Motor neuron (in vitro differentiated cells): ENCODE results near the gene STAT2. TPM values are rescaled to one million over a fixed set of nuclear protein-coding genes. Genes with fewer than 3 reads are reported as not detected.
A peak's percentile ranks its signal among the peaks of the same experiment; 100 is the strongest.

Source experiments
- ATAC-seq, 8 experiments: fragments of 200-7000 bp; cut with Tn5 transposase; replicated peaks in 6 of 8; 2 replicates each; pipeline ENCODE4 v1.8.0; 2021; ENCODE audit warnings: mild to moderate bottlenecking in 8 of 8, moderate library complexity in 8 of 8
- H3K27ac ChIP-seq, 2 donors: fragments of 250-450 bp; sonication (Bioruptor Pico); 2 replicates each; pipeline ENCODE4 v1.9.0; 2021; ENCODE audit warnings: antibody characterized with exemption in 2 of 2, mild to moderate bottlenecking in 2 of 2, moderate library complexity in 1 of 2
- H3K4me1 ChIP-seq, 2 donors: fragments of 250-450 bp; sonication (Bioruptor Pico); replicated peaks in 1 of 2; 2 replicates each; pipeline ENCODE4 v1.6.1; 2021; ENCODE audit warnings: antibody characterized with exemption in 2 of 2, mild to moderate bottlenecking in 2 of 2, moderate library complexity in 1 of 2
- H3K4me3 ChIP-seq, 5 donors: fragments of 250-450 bp; sonication (Bioruptor Pico); 2 replicates each; pipeline ENCODE4 v1.9.0; 2021; ENCODE audit warnings: antibody characterized with exemption in 5 of 5, mild to moderate bottlenecking in 5 of 5, moderate library complexity in 4 of 5
- WGBS, 10 experiments: fragments of 450-650 bp; shearing (Covaris generic); methylation state at CpG; one replicate each; pipeline ENCODE4 v1.0.0; 2022; 5-methylcytosine and 5-hydroxymethylcytosine counted together
- in situ Hi-C, 9 experiments: fragments of 400-800 bp; cut with MboI; loops; one replicate each; pipeline ENCODE4 v1.15.0; 2021; ENCODE audit warnings: low sequenced_read_pairs in 9 of 9, low pct_unique_long_range_greater_than_20kb in 2 of 9; ENCODE audit not compliant: unreplicated experiment in 9 of 9
- total RNA-seq, 8 experiments: library from RNA; unstranded; fragments of 300-600 nt; gene quantifications; 2 replicates each; pipeline versions ENCODE4 v1.2.3 to v1.2.4, GENCODE V29; 2022

Gene STAT2
- total RNA-seq, 8 experiments from 2014 or later: 26.5 to 458 (median 72.4) TPM

- in situ Hi-C loops: no loop called here
- Histone ChIP-seq H3K27ac (no peak overlapping the region), H3K4me3 (no peak overlapping the region), H3K4me1 (peaks cover 0 to 8% of the 10 kb centered on the region in 2 donors)
- 50 to 100% (median 94%) methylated on average over 1 to 11 of the region's 12 CpGs; no CpG with 5 or more reads in 1 of the 10 experiments for WGBS, 10 experiments
- ATAC-seq: no peak
Observed at GRCh38 chr12:56311003-56311402, 48.9 kb downstream of the STAT2 start.

DNA sequence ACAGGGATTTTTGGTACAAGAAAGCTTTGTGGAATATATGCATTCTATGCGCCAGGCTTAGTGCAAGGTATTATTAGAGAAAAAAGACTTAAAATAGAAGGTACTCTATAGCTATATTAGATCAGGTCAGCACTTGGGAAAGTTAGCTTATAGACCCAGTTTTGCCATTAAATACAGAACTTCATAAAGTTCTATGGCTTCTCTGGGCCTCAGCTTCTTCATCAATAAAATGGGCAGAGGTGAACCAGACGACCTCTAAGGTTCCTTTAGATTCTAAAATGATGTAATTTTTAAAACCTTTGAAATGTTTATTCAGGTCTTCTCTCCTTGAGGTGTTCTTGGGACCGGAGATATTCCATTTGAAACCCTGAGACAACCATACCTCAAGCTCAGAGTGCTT is 51.2 kb downstream of the STAT2 start:
- H3K27ac ChIP-seq: no peak overlapping the region
- 70 to 100% (median 92%) methylated on average over 2 to 3 of the region's 3 CpGs for WGBS, 10 experiments
- in situ Hi-C loops: no loop called here
- ATAC-seq: no peak
- no peak overlapping the region for H3K4me3 ChIP-seq
- no peaks in the 10 kb centered on the region for H3K4me1 ChIP-seq

- 83 to 100% (median 100%) methylated on average over 1 to 7 of the region's 7 CpGs; no CpG with 5 or more reads in 2 of the 10 experiments for WGBS, 10 experiments
- no peak overlapping the region for H3K27ac ChIP-seq
- no peaks in the 10 kb centered on the region for H3K4me1 ChIP-seq
- in situ Hi-C loops: no loop called here
- ATAC-seq: no peak
- no peak overlapping the region for H3K4me3 ChIP-seq
Observed at GRCh38 chr12:56307221-56307965, 52.5 kb downstream of the STAT2 start.

DNA sequence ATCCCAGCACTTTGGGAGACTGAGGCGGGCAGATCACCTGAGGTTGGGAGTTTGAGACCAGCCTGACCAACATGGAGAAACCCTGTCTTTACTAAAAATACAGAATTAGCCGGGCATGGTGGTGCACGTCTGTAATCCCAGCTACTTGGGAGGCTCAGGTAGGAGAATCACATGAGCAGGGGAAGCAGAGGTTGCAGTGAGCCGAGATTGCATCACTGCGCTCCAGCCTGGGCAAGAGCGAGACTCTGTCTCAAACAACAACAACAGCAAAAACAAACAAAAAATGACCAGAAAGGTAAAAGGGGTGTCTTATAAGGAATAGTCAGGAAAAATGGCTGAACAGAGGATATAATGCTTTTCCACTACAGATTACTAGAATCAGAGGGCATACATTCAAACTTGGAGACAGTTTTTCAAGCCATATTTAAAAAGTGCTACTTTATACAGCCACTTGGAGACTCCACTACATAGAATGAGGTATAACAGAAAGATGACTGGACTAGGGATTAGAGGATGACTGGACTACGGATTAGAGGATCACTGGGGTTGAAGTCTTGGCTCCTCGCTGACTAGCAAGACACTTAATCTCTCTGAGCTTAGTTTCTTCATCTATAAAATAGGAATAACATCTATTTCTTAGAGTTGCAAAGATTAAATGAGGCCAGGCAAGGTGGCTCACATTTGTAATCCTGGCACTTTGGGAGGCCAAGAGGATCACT is 54.9 kb downstream of the STAT2 start:
- WGBS, 10 experiments: 94 to 100% (median 98%) methylated on average over 2 to 5 of the region's 8 CpGs; no CpG with 5 or more reads in 3 of the 10 experiments
- in situ Hi-C loops: no loop called here
- ATAC-seq: no peak
- H3K4me3 ChIP-seq: no peak overlapping the region
- peaks cover 8 to 9% of the 10 kb centered on the region in 2 donors for H3K4me1 ChIP-seq
- no peak overlapping the region for H3K27ac ChIP-seq

DNA sequence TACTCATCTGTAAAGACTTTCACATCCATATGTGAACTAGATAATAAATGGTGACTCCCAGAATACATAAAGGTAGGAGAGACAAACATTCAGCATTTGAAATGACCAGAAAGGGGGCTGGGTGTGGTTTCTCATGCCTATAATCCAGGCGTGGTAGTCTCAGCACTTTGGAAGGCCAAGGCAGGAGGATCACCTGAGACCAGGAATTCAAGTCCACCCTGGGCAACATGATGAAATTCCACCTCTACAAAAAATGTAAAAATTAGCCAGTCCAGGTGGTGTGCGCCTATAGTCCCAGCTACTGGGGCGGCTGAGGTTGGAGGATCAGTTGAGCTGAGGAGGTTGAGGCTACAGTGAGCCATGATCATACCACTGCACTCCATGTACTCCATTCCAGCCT is 55.6 kb downstream of the STAT2 start:
- ATAC-seq: no peak
- no peak overlapping the region for H3K27ac ChIP-seq
- H3K4me3 ChIP-seq: no peak overlapping the region
- peaks cover 9% of the 10 kb centered on the region in 2 donors for H3K4me1 ChIP-seq
- in situ Hi-C loops: no loop called here
- 60 to 100% (median 83%) methylated on average over 1 to 2 of the region's 3 CpGs; no CpG with 5 or more reads in 5 of the 10 experiments for WGBS, 10 experiments

DNA sequence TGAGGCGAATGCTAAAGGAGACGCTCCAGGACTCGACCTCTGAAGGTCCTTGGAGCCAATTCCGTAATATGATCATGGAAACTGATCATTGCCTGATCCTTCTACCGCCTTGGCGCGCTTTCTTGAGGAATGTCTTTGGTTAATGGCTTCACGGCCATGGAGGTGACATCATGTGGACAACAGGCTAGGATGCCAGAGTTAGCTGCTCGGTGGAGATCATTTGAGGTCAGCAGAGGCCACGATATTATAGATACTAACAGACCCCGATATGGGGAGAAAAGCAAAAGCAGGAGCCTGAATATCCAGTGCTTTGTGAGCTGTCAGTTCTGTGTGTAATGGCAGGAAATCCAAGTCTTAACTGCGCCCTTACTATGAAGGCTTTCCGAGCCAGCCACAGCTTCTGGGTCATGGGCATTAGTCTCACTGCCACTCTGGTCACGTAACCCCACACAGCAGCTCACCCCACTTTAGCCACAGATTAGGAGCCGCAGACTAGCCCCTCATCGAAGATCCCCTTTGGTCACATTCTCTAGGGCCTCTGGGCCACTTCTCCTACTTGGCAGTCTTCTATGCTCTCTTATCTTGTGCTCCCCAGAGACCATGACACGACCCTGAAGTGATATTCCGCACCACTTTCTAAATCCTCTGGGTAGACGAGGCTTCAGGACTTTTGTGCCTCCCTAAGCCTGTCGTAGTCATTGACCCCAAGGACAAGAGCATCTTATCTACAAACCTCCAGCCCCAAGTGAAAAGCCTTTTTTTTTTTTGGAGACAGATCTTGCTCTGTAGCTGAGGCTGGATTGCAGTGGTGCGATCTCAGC is 59.1 kb downstream of the STAT2 start:
- peak overlapping the region; percentile 62 to 84 for H3K27ac ChIP-seq
- in situ Hi-C loops: no loop called here
- H3K4me3 ChIP-seq: peak overlapping the region; percentile 61 to 90 (median 66)
- H3K4me1 ChIP-seq: peaks cover 17 to 20% of the 10 kb centered on the region in 2 donors
- 0 to 100% (median 40%) methylated on average over 1 to 13 of the region's 21 CpGs; no CpG with 5 or more reads in 2 of the 10 experiments for WGBS, 10 experiments
- peak; percentile 8 to 33 (median 16) for ATAC-seq

DNA sequence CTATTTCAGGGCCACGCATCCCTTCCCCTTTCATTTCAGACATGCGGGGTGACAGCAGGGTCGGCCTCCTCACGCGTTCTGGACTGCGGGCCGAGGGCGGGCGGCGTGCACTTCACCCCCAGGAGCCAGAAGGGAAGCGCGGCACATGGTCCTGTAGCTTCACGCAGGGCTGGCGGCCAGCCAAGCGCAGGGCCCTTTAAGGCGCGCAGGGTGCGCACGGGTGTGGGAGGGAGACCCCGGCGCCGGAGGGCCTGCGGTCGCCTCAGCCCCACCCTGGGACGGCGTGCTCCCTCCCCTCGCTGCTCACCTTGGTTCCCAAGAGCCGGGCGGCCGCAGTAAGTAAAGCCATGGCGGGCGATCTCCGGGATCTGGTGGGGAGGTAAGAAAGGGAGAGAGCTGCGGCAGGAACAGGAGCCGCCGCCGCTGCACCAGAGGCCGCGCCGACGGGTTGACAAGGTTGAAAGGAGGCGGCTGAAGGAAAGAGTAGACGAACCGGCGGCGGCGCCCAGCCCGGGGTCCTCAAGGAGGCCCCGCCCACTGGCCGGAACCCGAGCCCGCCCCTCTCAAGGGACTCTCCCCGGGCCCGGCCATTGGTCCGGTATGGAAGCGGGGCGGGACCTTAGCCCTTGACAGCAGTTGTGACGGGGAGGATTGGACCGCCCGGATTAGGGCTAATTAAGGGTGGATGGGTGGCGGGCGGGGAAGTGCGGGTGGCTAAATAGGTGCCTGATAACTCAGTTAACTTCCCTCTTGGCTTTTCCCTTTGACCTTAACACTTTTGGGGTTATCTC is 59.9 kb downstream of the STAT2 start, which contains the start of gene CS:
Gene CS, minus strand, starts transcription at position 478 of the 791 bp plus-strand sequence. Its CDS starts 129 bp downstream, at position 349.
- Histone ChIP-seq H3K4me1 (peaks cover 17 to 20% of the 10 kb centered on the region in 2 donors), H3K27ac (peak within 1 kb of the TSS; percentile 75 to 87), H3K4me3 (peak within 1 kb of the TSS; percentile 61 to 90 (median 66))
- ATAC-seq: peak; percentile 89 to 96 (median 96)
- 0 to 1% methylated on average over 4 to 17 of the region's 63 CpGs; no CpG with 5 or more reads in 8 of the 10 experiments for WGBS, 10 experiments
- in situ Hi-C loops: no loop called here

DNA sequence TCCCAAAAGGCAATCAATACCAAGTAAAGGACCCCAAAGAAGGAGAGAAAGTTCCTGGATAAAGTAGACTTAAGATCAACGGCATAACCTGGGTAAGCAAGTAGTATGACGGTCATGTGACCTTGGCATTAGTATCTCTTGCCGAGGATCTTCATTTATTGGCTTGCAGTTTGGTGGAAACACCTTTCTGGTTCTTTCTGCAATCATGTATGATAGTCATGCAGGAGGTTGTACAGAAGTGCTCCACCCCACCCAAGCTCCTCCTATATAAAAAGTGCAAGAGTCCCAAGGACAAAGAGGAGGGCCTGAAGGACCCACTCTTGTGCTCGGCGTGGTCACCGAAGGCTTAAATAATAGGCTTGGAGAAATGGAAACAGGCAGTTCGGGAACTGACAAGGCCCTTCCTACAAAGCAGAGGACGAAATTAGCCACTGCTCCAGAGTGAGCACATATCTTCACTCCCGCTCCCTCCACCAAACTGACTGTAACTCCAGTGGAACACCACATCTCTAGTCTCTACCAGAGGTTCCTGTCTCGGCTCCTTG is 60.5 kb downstream of the STAT2 start:
- in situ Hi-C loops: no loop called here
- ATAC-seq: peak in 3 of 8 experiments; percentile 11 to 19 (median 14)
- Histone ChIP-seq H3K4me1 (peaks cover 17 to 20% of the 10 kb centered on the region in 2 donors), H3K27ac (peak overlapping the region; percentile 75 to 87), H3K4me3 (peak overlapping the region; percentile 61 to 90 (median 66))
- 0 to 11% (median 0%) methylated on average over 1 to 10 of the region's 10 CpGs for WGBS, 10 experiments

DNA sequence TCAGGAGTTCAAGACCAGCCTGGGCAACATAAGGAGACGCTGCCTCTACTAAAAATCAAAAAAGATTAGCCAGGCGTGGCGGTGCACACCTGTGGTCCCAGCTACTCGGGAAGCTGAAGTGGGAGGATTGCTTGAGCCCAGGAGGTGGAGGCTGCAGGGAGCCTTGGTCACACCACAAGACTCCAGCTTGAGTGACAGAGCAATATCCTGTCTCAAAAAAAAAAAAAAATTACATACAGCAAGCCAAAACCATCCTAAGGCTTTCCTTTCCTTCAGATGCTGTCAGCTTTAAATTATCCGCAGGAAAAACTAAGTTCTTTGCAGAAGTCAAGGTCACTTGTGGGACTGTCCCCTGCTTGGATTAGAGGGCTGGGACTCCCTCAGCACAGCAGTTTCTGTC is 61.1 kb downstream of the STAT2 start:
- no peak for ATAC-seq
- Histone ChIP-seq H3K27ac (no peak overlapping the region), H3K4me1 (peaks cover 17 to 20% of the 10 kb centered on the region in 2 donors), H3K4me3 (peak overlapping the region; percentile 61 to 90 (median 66))
- in situ Hi-C loops: no loop called here
- 50 to 89% (median 78%) methylated on average over 1 to 5 of the region's 5 CpGs; no CpG with 5 or more reads in 2 of the 10 experiments for WGBS, 10 experiments

GRCh38 chr12:56297400-56297799 is 62.5 kb downstream of the STAT2 start:
- WGBS, 10 experiments: 85 to 100% (median 93%) methylated on average over 1 to 8 of the region's 8 CpGs; no CpG with 5 or more reads in 2 of the 10 experiments
- ATAC-seq: no peak
- in situ Hi-C loops: no loop called here
- Histone ChIP-seq H3K4me1 (peaks cover 17 to 20% of the 10 kb centered on the region in 2 donors), H3K27ac (no peak overlapping the region), H3K4me3 (no peak overlapping the region)

DNA sequence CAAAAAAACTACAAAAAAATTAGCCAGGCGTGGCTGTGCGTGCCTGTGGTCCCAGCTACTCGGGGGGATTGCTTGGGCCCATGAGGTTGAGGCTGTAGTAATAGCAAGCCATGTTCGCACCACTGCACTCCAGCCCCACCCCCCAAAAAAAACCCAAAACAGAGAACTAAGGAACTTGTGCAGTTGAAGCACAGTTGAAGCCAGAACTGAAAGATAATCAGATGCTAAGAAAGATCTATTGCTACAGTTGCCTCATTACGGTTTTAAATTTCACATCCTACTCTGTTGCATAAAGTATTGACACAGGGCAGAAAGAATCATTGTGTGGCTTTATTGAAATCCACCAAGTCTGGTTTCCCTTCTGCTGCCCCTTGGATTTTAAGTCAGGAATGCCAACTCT is 63.6 kb downstream of the STAT2 start:
- H3K4me3 ChIP-seq: no peak overlapping the region
- in situ Hi-C loops: no loop called here
- peaks cover 17 to 20% of the 10 kb centered on the region in 2 donors for H3K4me1 ChIP-seq
- H3K27ac ChIP-seq: no peak overlapping the region
- WGBS, 10 experiments: 0 to 100% (median 79%) methylated on average over 1 to 5 of the region's 5 CpGs; no CpG with 5 or more reads in 1 of the 10 experiments
- ATAC-seq: no peak

DNA sequence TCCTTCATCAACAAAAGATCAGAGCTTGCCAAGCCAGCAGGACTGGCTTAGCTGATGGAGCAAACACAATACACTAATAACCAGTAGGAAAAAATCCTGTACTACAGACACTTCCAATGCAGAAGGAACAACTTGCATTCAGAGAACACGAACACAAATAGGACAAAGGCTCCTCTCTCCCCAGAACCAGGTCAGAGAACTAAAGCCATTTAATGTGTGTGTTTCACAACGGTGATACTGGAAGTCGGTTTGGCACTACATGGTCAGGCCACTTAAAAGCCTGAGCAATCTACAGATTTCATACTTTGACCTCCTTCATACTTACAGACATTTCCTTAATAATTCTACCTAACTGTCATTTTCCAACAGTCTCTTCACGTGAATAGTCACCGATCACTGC is 66.1 kb downstream of the STAT2 start:
- 33 to 96% (median 88%) methylated on average over 1 to 5 of the region's 5 CpGs; no CpG with 5 or more reads in 1 of the 10 experiments for WGBS, 10 experiments
- in situ Hi-C loops: no loop called here
- Histone ChIP-seq H3K4me3 (no peak overlapping the region), H3K4me1 (peaks cover 3 to 7% of the 10 kb centered on the region in 2 donors), H3K27ac (no peak overlapping the region)
- no peak for ATAC-seq
